ENCODE results near the gene SLF2. TPM values are rescaled to one million over a fixed set of nuclear protein-coding genes. Genes with fewer than 3 reads are reported as not detected.

SLF2 gene
- total RNA-seq, 1 donor from 2014 or later: 22.2 TPM

DNA sequence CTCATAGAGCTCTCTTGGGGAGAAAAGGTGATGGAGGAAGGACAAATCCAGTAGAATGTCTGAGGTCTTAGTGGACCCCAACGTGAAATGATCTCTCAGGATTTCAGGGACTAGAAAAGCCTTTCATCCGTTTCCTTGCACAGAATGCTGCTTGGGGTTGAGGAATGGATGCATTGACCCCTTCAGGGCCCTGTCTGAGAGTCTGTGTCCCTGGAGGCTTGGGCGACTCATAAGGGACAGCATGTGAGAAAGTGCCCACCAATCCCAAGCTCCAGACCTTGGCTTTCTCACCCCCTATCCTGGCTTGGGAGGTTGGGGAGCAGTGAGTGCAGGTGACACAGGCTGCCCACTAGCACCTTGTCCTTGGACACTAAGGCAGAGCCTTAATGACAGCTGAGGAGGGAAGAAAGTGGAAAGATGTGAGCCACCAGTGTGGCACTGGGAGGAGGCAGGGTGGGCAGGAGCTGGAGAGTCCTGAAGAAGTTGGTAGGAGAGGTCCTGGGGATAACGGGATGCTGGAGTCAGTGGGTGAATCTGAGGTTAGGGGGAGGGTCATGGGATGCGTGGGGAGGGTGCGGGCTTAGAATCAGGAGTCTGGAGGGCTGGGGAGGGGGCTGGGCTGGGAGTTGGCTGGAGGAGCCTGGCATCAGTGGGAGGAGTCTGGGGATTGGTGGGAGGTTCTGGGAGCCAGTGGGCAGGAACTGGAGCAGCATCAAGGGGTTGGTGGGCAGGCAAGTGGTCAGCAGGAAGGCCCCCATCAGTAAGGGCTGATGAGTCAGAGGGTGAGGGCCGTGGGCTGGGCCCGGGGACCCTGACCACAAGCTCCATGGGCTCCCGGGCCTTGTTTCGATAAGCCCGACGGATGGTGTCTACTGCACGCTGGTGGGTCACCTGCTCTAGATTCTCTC, 95.4 kb downstream of the SLF2 start:
- H3K36me3 ChIP-seq (ENCODE audit: control insufficient read depth, insufficient read depth, low read length): peaks cover 5% of the 10 kb centered on the region
- no peak overlapping the region for H3K4me3 ChIP-seq (ENCODE audit: low read depth, low read length)
- TF ChIP-seq, protein P1, sequence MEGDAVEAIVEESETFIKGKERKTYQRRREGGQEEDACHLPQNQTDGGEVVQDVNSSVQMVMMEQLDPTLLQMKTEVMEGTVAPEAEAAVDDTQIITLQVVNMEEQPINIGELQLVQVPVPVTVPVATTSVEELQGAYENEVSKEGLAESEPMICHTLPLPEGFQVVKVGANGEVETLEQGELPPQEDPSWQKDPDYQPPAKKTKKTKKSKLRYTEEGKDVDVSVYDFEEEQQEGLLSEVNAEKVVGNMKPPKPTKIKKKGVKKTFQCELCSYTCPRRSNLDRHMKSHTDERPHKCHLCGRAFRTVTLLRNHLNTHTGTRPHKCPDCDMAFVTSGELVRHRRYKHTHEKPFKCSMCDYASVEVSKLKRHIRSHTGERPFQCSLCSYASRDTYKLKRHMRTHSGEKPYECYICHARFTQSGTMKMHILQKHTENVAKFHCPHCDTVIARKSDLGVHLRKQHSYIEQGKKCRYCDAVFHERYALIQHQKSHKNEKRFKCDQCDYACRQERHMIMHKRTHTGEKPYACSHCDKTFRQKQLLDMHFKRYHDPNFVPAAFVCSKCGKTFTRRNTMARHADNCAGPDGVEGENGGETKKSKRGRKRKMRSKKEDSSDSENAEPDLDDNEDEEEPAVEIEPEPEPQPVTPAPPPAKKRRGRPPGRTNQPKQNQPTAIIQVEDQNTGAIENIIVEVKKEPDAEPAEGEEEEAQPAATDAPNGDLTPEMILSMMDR (IDR thresholded peaks at IDR 0.05; ENCODE audit: insufficient read depth, low read length, poor library complexity, severe bottlenecking): no peak
- DNase-seq (ENCODE audit: low read depth): no peak
- H3K27me3 ChIP-seq (ENCODE audit: control insufficient read depth, insufficient read depth, low read length): no peaks in the 10 kb centered on the region

DNA sequence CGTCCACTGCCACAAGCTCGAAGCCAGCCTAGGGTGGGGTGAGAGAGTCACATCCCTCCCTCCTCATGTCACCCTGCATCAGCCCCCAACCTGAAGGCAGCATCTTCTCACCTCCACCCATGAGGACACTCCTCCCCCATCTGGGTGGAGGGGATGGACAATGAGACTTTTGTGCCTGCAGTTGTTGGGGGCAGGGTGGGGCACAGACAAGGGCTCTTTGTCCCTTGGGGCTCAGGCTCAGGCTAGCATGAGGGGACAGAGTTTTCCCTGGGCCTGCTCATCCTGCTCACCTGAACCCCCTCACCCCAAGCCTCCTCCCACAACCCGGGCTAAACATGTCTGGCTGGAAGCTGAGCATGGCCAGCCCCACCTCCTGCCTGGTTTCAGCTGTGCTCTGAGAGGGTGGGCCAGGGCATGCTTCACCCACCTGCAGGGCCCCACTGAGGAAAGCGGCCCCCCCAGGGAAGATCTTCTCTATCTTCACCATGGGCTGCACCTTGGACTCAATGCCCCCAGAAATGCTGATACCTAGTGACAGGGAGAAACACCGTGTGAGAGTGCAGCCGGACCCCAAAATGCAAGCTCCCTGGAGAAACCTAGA, 96.2 kb downstream of the SLF2 start:
- Histone ChIP-seq H3K4me3 (ENCODE audit: low read depth, low read length) (no peak overlapping the region), H3K27me3 (ENCODE audit: control insufficient read depth, insufficient read depth, low read length) (no peaks in the 10 kb centered on the region), H3K36me3 (ENCODE audit: control insufficient read depth, insufficient read depth, low read length) (peaks cover 3% of the 10 kb centered on the region)
- no peak for DNase-seq (ENCODE audit: low read depth)
- TF ChIP-seq, protein P1 (IDR thresholded peaks at IDR 0.05; ENCODE audit: insufficient read depth, low read length, poor library complexity, severe bottlenecking): no peak

DNA sequence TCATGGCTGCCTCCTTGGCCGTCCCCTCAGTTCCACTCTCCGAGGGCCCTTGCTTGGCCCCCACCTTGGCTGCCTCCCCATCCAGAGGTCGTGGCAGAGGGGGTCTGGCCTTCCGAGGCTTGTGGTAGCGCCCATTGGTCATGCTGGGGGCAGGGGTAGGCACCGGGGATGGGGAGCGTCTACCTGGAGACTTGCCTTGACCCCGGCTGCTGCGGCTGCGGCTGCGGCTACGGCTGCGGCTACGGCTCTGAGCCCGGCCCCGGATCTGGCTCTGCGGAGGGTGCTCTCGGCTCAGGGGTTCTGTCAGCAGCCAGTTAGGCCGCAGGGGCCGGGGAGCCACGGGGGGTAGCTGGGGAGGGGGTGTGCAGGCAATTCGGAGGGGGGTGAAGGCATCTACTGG, 97.6 kb downstream of the SLF2 start:
- no peaks in the 10 kb centered on the region for H3K27me3 ChIP-seq (ENCODE audit: control insufficient read depth, insufficient read depth, low read length)
- no peak overlapping the region for H3K4me3 ChIP-seq (ENCODE audit: low read depth, low read length)
- TF ChIP-seq, protein P1 (IDR thresholded peaks at IDR 0.05; ENCODE audit: insufficient read depth, low read length, poor library complexity, severe bottlenecking): no peak
- DNase-seq (ENCODE audit: low read depth): no peak
- peaks cover 3% of the 10 kb centered on the region for H3K36me3 ChIP-seq (ENCODE audit: control insufficient read depth, insufficient read depth, low read length)

DNA sequence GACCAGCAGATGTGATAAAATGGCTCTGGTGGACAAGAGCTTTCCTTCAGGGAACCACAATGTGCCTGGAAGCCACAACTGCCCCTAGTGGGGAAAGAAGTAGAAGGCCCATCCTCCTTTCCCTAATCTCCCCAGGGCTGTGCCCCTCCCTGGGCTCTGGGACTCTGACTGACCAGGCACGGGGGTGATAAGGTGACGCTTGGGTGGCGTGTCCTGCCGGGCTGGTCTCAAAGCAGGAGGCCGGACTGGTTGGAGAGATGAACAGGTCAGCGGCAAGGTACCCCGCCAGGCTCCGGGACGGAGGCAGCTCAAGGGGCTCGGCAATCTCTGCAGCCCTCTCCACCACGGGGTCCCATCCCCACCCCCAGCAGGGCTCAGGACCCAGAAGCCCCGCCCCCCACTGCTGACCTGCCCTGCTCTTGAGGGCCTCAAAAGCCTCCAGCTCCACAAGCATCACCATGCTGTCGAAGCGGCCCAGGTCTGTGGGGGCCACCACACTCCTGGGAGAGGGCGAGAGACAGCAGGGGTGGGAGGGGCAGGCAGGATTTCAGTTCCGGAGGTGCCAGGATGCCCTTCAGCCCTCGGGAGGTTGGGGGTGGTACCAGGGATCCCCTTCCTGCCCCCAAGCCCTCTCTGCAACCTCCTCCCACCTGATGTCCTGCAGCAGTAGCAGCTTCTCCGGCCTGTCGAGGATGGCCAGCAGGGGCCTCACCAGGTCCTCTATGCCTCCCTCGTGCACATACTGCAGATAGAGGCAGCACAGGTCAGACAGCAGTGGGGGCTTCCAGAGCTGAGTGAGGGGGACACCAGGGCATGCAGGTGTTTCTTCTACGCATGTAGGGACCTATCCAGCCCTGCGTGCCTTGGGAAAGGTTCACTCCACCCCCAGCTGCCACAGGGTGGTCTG, 99.0 kb downstream of the SLF2 start:
- TF ChIP-seq, protein P1 (IDR thresholded peaks at IDR 0.05; ENCODE audit: insufficient read depth, low read length, poor library complexity, severe bottlenecking): peak; percentile 54
- H3K4me3 ChIP-seq (ENCODE audit: low read depth, low read length): no peak overlapping the region
- DNase-seq (ENCODE audit: low read depth): no peak
- no peaks in the 10 kb centered on the region for H3K36me3 ChIP-seq (ENCODE audit: control insufficient read depth, insufficient read depth, low read length)
- H3K27me3 ChIP-seq (ENCODE audit: control insufficient read depth, insufficient read depth, low read length): peaks cover 1% of the 10 kb centered on the region

DNA sequence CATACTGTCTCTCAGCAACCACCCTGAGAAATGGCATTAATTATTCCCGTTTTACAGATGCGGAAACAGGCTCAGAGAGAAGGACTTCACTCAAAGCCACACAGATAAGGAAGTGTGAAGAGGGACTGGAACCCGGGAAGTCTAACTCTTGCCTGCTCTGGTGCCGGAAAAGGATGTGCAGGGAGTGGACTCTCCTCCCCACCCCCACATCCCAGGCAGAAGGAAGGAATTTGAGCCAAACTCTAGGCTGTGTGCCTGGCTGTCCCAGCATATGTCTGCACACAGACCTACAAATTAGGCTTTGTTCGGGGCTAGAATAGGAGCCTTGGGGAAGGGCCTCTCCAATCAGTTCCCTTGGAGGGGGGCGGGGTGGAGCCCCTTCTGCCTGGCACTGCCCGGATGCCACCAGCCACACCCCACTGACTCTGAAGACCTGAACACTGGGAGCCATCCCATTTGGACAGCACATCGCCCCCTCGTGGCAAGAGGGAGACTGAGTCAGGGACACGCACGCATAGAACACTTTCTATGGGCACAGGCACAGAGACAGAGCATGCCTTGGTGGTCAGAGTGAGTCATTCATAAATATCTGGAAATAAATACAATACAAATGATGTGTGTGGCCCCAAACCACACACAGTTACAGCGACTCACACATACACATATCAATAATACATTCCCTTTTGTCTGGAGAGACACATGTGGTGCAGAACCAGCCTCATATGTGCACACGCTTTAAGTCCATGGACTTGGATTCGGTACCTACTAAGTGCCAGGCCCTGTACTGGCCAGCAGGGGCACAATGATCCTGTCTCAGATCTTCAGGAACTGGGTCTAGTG, 100.0 kb downstream of the SLF2 start:
- TF ChIP-seq, protein P1 (IDR thresholded peaks at IDR 0.05; ENCODE audit: insufficient read depth, low read length, poor library complexity, severe bottlenecking): no peak
- H3K4me3 ChIP-seq (ENCODE audit: low read depth, low read length): no peak overlapping the region
- no peaks in the 10 kb centered on the region for H3K36me3 ChIP-seq (ENCODE audit: control insufficient read depth, insufficient read depth, low read length)
- DNase-seq (ENCODE audit: low read depth): no peak
- peaks cover 4% of the 10 kb centered on the region for H3K27me3 ChIP-seq (ENCODE audit: control insufficient read depth, insufficient read depth, low read length)

Data from kidney epithelial cell (primary cell).